Immature natural killer cell (primary cell): Measurements from ENCODE around the gene SNX9. TPM values are rescaled to one million over a fixed set of nuclear protein-coding genes. Genes with fewer than 3 reads are reported as not detected.

Experiments used
- DNase-seq, 3 donors: peaks; one replicate each; pipeline ENCODE4 v3.0.0; 2022; ENCODE audit warnings: mixed read lengths in 1 of 3
- H3K27ac Mint-ChIP-seq, 6 donors: one replicate each; pipeline ENCODE4 v1.8.0; 2020; ENCODE audit warnings: mixed read lengths in 6 of 6, mild to moderate bottlenecking in 5 of 6, inconsistent platforms in 4 of 6, moderate library complexity in 3 of 6
- H3K27me3 Mint-ChIP-seq, 3 donors: one replicate each; pipeline ENCODE4 v1.8.0; 2020 to 2021; ENCODE audit warnings: low read depth in 3 of 3, mild to moderate bottlenecking in 3 of 3, mixed read lengths in 3 of 3, moderate library complexity in 3 of 3, inconsistent platforms in 1 of 3
- H3K36me3 Mint-ChIP-seq, 3 donors: one replicate each; pipeline ENCODE4 v1.8.0; 2020; ENCODE audit warnings: mixed read lengths in 3 of 3, inconsistent platforms in 2 of 3, mild to moderate bottlenecking in 2 of 3
- H3K4me1 Mint-ChIP-seq, 2 donors: one replicate each; pipeline ENCODE4 v1.8.0; 2020; ENCODE audit warnings: inconsistent platforms in 2 of 2, mild to moderate bottlenecking in 2 of 2, mixed read lengths in 2 of 2, moderate library complexity in 1 of 2
- H3K4me3 Mint-ChIP-seq, 5 donors: one replicate each; pipeline ENCODE4 v1.8.0; 2020; ENCODE audit warnings: mild to moderate bottlenecking in 5 of 5, mixed read lengths in 5 of 5, inconsistent platforms in 3 of 5, moderate library complexity in 3 of 5
- H3K9me3 Mint-ChIP-seq, 6 donors: one replicate each; pipeline ENCODE4 v1.8.0; 2020; ENCODE audit warnings: mild to moderate bottlenecking in 6 of 6, mixed read lengths in 6 of 6, inconsistent platforms in 4 of 6, moderate library complexity in 3 of 6
- polyA plus RNA-seq, 3 donors: library from polyadenylated mRNA; unstranded; fragments of 300-500 nt; fragmentation: Illumina TruSeq; gene quantifications; one replicate each; pipeline ENCODE4 v1.2.3, GENCODE V29; 2021

SNX9 gene
- polyA plus RNA-seq, 3 donors from 2014 or later: 3.4 to 6.7 (median 5.5) TPM

DNA sequence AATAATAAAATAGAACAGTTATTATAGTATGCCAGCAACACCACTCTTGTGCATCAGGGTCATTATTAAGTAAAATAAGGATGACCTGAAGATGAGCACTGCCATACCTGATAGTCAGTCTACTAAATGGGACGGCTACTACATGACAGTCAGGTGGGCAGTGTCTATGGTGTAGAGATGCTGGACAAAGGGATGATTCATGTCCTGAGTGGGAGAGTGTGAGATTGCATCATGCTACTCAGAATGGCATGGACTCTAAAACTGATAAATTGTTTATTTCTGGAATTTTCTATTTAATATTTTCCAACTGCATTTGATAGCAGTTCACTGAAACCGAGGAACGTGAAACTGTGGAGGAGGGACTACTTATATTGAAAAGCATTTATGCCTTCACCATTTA, 38.8 kb downstream of the SNX9 start:
- H3K9me3 Mint-ChIP-seq: no peaks in the 10 kb centered on the region
- peaks cover 5 to 11% of the 10 kb centered on the region in 2 donors for H3K4me1 Mint-ChIP-seq
- H3K27me3 Mint-ChIP-seq: peaks cover 4 to 19% (median 7%) of the 10 kb centered on the region in 3 donors
- no peak for DNase-seq
- no peak overlapping the region for H3K4me3 Mint-ChIP-seq
- H3K27ac Mint-ChIP-seq: no peak overlapping the region
- H3K36me3 Mint-ChIP-seq: peaks cover 0 to 5% (median 0%) of the 10 kb centered on the region in 3 donors

DNA sequence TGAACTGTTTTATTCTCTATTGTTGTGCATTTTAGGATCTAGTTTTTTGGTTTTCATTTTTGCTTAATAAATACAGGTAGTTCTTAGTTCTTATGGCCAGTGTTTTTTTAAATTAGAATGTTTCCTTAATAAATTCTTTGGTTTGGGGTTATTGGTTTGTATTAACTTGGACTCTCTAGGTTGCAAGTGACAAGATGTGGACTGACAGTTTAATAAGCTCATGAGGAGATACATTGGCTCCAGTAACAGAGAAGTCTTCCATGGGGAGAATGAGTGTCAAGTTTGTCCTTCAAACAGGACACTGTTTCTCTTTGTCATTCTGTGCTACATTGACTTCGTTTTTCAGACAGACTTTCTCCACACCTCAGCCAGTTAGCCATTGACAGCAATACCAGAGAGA, 39.7 kb downstream of the SNX9 start:
- Mint-ChIP-seq H3K4me1 (peaks cover 5 to 11% of the 10 kb centered on the region in 2 donors), H3K27me3 (peaks cover 4 to 19% (median 13%) of the 10 kb centered on the region in 3 donors), H3K36me3 (peaks cover 0 to 5% (median 0%) of the 10 kb centered on the region in 3 donors), H3K9me3 (no peaks in the 10 kb centered on the region), H3K27ac (no peak overlapping the region), H3K4me3 (no peak overlapping the region)
- no peak for DNase-seq

DNA sequence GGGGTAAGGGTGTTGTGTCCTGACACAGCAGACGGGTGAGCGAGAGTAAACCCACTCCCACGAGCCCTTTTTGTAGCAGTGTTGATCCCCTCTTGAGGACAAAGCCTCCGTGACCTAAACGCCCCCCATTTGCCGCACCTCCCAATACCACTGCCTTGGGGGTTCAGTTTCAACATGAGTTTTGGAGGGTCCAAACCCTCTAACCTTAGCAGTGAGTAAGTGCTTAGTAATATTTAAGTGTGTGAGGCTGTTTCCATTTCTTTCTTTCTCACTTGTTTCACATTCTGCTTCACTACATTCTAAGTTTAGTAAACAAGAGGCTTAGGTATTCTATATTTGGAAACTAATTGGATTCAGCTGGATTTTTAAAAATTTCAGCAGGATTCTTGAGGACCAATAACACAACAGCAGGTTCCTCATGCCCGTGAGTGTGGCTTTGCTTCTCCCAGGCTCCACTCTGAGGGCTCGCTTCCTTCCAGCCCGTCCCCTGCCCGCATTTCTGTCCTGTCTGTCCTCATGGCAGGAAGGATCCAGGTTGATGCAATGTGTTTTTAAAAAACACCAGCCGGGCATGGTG, 41.2 kb downstream of the SNX9 start:
- Mint-ChIP-seq H3K4me1 (peaks cover 5 to 11% of the 10 kb centered on the region in 2 donors), H3K9me3 (no peaks in the 10 kb centered on the region), H3K36me3 (peaks cover 0 to 5% (median 0%) of the 10 kb centered on the region in 3 donors), H3K27me3 (peaks cover 4 to 14% (median 12%) of the 10 kb centered on the region in 3 donors), H3K4me3 (no peak overlapping the region), H3K27ac (no peak overlapping the region)
- DNase-seq: no peak

DNA sequence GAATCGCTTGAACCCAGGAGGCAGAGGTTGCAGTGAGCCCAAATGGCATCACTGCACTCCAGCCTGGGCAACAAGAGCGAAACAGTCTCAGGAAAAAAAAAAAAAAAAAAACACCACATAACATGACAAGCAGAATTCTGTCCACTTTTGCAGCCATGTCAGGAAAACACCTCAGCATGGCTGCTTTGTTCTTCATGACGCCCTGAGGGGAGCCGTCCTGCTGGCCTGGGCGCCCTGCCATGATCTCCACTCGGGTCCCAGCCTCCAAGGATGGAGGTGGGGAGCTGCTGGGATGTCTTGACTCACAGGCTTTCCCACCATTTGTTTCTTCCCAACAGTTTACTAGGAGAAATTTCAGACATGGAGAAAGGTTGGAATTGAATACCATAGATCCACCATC, 42.2 kb downstream of the SNX9 start:
- peaks cover 5% of the 10 kb centered on the region in 2 donors for H3K4me1 Mint-ChIP-seq
- H3K36me3 Mint-ChIP-seq: peaks cover 0 to 5% (median 0%) of the 10 kb centered on the region in 3 donors
- H3K27ac Mint-ChIP-seq: no peak overlapping the region
- H3K9me3 Mint-ChIP-seq: no peaks in the 10 kb centered on the region
- H3K27me3 Mint-ChIP-seq: peaks cover 4 to 14% (median 12%) of the 10 kb centered on the region in 3 donors
- DNase-seq: no peak
- H3K4me3 Mint-ChIP-seq: no peak overlapping the region

DNA sequence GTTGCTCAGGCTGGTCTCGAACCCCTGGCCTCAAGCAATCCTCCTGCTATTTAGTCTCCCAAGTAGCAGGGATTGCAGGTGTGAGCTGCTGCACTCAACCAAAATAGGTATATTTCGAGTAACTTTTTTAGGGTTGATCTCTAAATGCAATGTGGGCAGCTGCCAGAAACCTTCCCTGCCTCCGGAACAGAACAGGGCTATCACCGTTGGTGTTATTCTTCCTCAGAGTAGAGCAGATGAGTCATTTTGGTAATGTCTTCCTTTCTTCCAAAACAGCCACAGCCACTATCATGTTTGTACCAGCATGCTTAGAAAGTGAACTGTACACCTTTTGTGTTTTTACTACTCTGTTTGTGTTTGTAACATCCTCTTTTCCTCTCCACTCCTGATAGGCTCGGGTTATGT, 44.1 kb downstream of the SNX9 start:
- Mint-ChIP-seq H3K27me3 (peaks cover 4 to 14% (median 10%) of the 10 kb centered on the region in 3 donors), H3K27ac (no peak overlapping the region), H3K9me3 (no peaks in the 10 kb centered on the region), H3K4me3 (no peak overlapping the region), H3K36me3 (peaks cover 0 to 5% (median 0%) of the 10 kb centered on the region in 3 donors), H3K4me1 (peaks cover 0 to 3% of the 10 kb centered on the region in 2 donors)
- no peak for DNase-seq

DNA sequence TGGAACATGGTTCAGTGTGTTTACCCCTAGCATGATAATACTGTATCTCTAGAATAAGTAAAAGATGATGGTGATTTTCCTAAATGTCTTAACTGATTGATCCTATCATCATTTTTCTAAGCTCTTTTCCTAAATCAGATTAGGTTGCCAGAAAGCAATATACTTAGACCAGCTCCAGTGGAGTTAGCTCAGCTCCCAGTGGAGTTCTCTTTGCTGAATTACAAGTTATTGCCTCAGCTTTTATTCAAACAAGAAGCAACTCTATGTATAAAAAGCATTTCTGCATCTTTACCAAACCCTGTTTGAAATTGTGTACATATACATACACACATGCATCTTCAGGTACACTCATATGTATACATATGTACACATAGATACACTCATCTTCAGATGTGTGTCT, 44.9 kb downstream of the SNX9 start:
- DNase-seq: no peak
- Mint-ChIP-seq H3K36me3 (peaks cover 0 to 5% (median 0%) of the 10 kb centered on the region in 3 donors), H3K4me3 (no peak overlapping the region), H3K4me1 (peaks cover 0 to 3% of the 10 kb centered on the region in 2 donors), H3K27ac (no peak overlapping the region), H3K9me3 (no peaks in the 10 kb centered on the region), H3K27me3 (peaks cover 4 to 16% (median 7%) of the 10 kb centered on the region in 3 donors)

DNA sequence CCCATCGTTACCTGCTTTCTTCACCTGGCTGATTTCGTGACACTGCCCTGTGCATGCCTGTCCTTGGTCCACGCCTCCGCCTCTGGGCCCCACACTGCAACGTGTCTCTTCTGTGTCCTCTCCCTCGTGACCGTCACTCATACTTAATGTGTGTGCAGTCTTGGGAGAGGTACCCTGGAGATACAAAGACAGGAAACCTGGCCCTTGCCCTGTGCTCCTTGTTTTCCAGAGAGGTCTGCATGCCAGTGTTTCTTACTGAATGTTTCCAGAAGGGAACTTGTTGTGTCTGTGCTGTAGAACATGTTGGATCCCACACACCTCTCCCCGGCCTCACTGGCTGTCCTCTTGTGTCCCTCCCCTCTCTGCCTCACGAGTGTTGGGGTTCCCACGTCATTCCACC, 45.8 kb downstream of the SNX9 start:
- peaks cover 0 to 3% of the 10 kb centered on the region in 2 donors for H3K4me1 Mint-ChIP-seq
- DNase-seq: no peak
- H3K4me3 Mint-ChIP-seq: no peak overlapping the region

DNA sequence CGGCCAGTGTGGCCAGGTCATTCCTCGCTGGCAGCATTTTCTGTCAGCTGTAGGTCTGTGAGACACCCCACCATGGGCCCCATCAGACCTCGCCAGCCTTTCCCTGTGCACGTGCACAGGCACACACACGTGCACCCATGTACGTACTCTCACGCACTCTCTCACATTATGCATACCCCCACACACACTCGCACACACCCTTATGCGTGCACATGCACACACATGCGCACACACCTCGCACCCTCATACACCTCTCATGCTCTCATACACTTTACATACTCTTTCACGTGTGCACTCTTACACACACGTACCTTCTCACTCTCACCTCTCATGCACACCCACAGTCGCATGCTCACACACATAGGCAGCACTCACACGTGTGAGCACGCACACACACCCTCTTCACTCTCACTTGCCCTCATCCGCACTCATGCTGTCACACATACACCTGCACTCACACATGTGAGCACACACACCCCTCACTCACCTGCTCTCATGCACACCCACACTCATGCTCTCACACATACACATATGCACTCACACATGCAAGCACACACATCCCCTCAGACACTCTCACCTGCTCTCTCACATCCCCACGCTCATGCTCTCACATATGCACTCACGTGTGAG, 46.7 kb downstream of the SNX9 start:
- DNase-seq: no peak
- Mint-ChIP-seq H3K36me3 (peaks cover 0 to 5% (median 5%) of the 10 kb centered on the region in 3 donors), H3K4me1 (peaks cover 0 to 3% of the 10 kb centered on the region in 2 donors), H3K9me3 (no peaks in the 10 kb centered on the region), H3K27ac (no peak overlapping the region), H3K27me3 (peaks cover 2 to 12% (median 2%) of the 10 kb centered on the region in 3 donors), H3K4me3 (no peak overlapping the region)

More for the DNA sequence above, 45.8 kb downstream of the SNX9 start:
- peaks cover 2 to 12% (median 4%) of the 10 kb centered on the region in 3 donors for H3K27me3 Mint-ChIP-seq
- no peaks in the 10 kb centered on the region for H3K9me3 Mint-ChIP-seq
- H3K36me3 Mint-ChIP-seq: no peaks in the 10 kb centered on the region
- no peak overlapping the region for H3K27ac Mint-ChIP-seq

DNA sequence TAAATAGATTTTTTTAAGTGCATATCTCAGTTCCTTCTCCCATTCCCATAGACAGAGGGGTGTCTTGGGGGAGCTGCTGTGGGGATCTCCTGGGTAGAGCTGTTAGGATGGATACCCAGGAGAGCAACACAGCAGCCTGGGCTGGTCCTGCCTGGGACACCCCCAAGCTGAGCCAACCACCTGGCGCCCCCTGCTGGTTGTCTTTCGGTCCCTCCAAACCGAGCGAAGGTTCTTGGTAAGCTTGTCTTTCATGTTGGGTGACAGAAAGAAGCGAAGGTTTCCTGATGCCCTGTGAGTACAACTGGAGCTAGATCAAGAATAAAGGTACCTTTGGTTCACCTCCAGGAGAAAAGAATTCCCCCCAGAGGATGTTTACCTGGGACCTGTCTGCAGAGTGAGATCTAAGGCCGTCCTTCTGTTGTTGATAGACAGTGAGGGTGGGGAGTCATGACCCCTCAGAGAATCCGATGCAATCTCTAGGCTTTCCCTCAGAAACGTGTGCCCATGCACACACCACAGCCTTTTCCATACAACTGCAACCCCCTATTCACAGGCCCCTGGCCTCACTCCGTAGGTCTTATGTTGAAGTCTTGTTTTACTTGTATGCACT, 50.8 kb downstream of the SNX9 start:
- Mint-ChIP-seq H3K4me1 (peaks cover 0 to 3% of the 10 kb centered on the region in 2 donors), H3K36me3 (peaks cover 11 to 34% (median 25%) of the 10 kb centered on the region in 3 donors), H3K27me3 (peaks cover 0 to 8% (median 4%) of the 10 kb centered on the region in 3 donors), H3K27ac (no peak overlapping the region), H3K4me3 (no peak overlapping the region), H3K9me3 (no peaks in the 10 kb centered on the region)
- DNase-seq: peak; percentile 35 to 48 (median 37)

DNA sequence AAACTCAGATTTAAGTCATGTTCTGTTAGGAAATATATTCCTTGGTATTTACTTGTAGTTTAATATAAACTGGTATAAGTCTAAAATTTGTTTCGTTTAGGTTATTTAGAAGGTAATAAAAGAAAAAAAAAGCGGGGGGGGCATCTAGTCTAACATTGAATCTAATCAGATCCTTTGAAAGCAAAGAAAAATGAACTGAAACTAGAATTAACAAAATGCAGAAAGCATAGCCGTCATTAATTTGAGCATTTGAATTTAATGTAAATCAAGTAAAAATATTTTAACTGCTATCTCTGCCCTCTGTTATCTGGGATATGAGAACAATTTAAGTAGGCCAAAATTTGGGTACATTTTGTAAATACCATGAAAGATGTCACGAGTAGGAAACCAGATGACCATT, 54.1 kb downstream of the SNX9 start:
- H3K36me3 Mint-ChIP-seq: peaks cover 15 to 42% (median 33%) of the 10 kb centered on the region in 3 donors
- no peaks in the 10 kb centered on the region for H3K9me3 Mint-ChIP-seq
- H3K4me3 Mint-ChIP-seq: no peak overlapping the region
- H3K27me3 Mint-ChIP-seq: peaks cover 0 to 8% (median 5%) of the 10 kb centered on the region in 3 donors
- H3K27ac Mint-ChIP-seq: no peak overlapping the region
- H3K4me1 Mint-ChIP-seq: no peaks in the 10 kb centered on the region
- DNase-seq: no peak

DNA sequence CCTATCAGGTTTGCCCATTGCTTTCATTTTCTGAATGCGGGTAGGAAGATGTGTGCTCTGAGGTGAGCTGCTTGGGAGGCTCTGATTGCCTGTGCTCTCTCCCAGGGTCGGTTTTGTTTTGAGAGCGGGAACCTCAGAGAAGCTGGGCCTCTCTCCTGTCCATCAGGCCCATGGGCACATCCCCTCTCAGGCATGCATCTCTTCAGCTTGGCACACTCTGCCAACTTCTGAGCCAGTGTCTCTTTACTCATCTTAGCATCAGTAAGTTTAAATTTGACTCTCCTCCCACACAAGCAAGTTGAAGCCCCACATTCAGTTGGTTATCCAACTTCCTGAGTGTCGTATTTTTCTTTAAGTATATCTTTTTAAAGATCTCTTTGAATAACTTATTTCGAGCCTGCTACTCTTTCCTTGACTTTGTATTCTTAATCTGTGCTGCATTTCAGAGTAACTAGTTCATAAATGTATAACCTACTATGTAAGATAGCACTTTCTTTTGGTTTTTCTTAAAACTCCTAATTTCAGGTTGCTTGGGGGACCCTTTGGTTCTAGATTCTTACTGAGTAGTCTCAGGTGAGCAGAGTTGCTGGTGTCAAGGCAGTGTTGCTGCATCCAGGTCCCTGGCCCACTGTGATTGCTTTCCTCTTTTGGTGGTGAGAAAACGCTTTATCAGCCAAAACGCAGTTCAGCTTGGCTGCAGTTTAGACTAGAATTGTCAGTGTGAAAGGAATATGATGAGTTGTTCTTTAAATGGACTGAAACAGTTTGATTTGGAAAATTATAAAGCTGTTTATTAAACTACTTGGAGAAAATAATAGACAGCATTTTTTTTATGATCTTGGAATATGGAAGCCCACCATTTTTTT, 54.8 kb downstream of the SNX9 start:
- Mint-ChIP-seq H3K9me3 (no peaks in the 10 kb centered on the region), H3K4me3 (no peak overlapping the region), H3K27ac (no peak overlapping the region), H3K27me3 (peaks cover 2 to 5% (median 5%) of the 10 kb centered on the region in 3 donors), H3K4me1 (no peaks in the 10 kb centered on the region), H3K36me3 (peaks cover 19 to 42% (median 39%) of the 10 kb centered on the region in 3 donors)
- DNase-seq: no peak

DNA sequence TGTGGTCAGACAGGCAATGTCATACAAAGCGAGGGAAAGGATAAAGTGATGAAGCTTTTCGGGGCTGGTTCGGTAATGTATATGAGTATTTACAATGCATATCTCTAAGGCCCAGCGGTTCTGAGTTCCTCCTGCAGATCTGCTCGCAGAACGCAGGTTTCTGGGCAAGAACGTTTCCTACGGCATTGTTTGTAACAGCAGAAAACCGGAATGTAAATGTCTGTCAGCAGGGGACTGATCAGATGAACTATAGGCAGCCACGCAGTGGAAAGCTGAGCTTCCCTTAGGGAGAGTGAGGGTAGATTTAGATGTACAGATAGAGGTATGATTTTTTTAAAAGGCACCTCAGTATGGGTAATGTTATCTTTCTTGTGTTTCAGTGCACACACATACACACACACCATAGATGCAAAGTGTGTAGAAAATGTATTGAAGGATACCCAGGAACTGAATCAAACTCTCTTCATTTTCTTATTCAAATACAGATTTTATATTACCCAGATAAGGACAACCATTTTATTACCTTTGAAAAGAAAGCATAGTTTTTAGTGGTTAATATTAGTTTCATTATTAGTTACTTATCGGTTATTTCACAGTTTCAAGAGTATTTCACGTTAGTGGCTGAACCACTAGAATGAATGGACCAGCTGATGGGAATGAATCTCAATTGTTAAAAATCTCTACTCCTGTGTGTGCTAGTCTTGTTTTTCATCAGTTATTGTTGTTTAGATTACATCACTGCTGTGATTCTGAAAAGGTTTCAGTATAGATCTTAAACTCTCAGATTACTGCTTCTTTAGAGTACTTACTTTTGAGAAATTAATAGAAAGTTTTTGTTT, 56.2 kb downstream of the SNX9 start:
- H3K9me3 Mint-ChIP-seq: no peaks in the 10 kb centered on the region
- H3K36me3 Mint-ChIP-seq: peaks cover 19 to 46% (median 39%) of the 10 kb centered on the region in 3 donors
- H3K4me1 Mint-ChIP-seq: no peaks in the 10 kb centered on the region
- no peak overlapping the region for H3K27ac Mint-ChIP-seq
- H3K4me3 Mint-ChIP-seq: no peak overlapping the region
- no peak for DNase-seq
- peaks cover 2 to 6% (median 5%) of the 10 kb centered on the region in 3 donors for H3K27me3 Mint-ChIP-seq

DNA sequence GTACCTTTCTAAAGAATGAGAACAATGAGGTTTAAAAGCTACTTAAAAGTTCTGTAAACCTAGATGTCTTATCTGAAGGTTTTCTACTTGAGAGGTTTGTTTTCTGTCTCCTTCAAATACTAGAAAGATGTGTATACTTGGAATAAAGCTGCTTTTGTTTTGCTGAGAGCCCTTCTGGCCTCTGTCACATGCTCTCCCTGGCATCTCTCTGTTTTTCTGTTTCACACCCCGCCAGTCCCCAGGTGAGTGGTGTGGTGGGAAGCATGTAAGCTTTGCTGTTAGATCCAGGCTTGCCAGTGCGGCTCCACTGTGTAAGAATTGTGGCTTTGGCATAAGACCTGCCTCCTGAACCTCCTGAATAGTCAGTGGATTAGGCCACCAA, 56.8 kb downstream of the SNX9 start:
- peaks cover 19 to 41% (median 33%) of the 10 kb centered on the region in 3 donors for H3K36me3 Mint-ChIP-seq

More for the DNA sequence above, 56.8 kb downstream of the SNX9 start:
- Mint-ChIP-seq H3K4me1 (peaks cover 3 to 4% of the 10 kb centered on the region in 2 donors), H3K4me3 (no peak overlapping the region), H3K27ac (no peak overlapping the region), H3K9me3 (no peaks in the 10 kb centered on the region), H3K27me3 (peaks cover 2 to 6% (median 5%) of the 10 kb centered on the region in 3 donors)
- DNase-seq: no peak
